ENCODE data around the gene AR.

The AR gene

DNA sequence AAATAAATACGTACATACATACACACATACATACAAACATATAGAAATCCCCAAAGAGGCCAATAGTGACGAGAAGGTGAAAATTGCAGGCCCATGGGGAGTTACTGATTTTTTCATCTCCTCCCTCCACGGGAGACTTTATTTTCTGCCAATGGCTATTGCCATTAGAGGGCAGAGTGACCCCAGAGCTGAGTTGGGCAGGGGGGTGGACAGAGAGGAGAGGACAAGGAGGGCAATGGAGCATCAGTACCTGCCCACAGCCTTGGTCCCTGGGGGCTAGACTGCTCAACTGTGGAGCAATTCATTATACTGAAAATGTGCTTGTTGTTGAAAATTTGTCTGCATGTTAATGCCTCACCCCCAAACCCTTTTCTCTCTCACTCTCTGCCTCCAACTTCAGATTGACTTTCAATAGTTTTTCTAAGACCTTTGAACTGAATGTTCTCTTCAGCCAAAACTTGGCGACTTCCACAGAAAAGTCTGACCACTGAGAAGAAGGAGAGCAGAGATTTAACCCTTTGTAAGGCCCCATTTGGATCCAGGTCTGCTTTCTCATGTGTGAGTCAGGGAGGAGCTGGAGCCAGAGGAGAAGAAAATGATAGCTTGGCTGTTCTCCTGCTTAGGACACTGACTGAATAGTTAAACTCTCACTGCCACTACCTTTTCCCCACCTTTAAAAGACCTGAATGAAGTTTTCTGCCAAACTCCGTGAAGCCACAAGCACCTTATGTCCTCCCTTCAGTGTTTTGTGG, 180.7 kb downstream of the AR start:
- no peak for DNase-seq (ENCODE audit: low read depth, low spot score)

DNA sequence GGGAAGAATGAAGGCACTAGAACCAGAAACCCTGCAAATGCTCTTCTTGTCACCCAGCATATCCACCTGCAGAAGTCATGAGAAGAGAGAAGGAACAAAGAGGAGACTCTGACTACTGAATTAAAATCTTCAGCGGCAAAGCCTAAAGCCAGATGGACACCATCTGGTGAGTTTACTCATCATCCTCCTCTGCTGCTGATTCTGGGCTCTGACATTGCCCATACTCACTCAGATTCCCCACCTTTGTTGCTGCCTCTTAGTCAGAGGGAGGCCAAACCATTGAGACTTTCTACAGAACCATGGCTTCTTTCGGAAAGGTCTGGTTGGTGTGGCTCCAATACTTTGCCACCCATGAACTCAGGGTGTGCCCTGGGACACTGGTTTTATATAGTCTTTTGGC, 181.7 kb downstream of the AR start:
- DNase-seq (ENCODE audit: low read depth, low spot score): no peak

DNA sequence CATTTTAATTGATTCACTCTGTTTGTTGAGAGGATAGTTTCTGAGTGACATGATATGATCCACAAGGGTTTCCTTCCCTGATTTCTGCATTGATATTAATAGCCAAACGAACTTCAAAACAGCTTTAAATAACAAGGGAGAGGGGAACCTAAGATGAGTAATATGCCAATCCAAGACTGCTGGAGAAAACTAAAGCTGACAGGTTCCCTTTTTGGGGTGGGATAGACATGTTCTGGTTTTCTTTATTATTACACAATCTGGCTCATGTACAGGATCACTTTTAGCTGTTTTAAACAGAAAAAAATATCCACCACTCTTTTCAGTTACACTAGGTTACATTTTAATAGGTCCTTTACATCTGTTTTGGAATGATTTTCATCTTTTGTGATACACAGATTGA, 182.2 kb downstream of the AR start:
- no peak for DNase-seq (ENCODE audit: low read depth, low spot score)

- DNase-seq (ENCODE audit: low read depth, low spot score): no peak
These were observed 183.8 kb downstream of the AR start for GRCh38 chrX:67727576-67727975.

DNA sequence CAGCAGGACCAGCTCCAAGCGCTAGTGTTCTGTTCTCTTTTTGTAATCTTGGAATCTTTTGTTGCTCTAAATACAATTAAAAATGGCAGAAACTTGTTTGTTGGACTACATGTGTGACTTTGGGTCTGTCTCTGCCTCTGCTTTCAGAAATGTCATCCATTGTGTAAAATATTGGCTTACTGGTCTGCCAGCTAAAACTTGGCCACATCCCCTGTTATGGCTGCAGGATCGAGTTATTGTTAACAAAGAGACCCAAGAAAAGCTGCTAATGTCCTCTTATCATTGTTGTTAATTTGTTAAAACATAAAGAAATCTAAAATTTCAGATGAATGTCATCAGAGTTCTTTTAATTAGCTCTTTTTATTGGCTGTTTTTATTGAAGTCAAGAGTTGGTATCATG, 186.5 kb downstream of the AR start:
- no peak for DNase-seq (ENCODE audit: low read depth, low spot score)

DNA sequence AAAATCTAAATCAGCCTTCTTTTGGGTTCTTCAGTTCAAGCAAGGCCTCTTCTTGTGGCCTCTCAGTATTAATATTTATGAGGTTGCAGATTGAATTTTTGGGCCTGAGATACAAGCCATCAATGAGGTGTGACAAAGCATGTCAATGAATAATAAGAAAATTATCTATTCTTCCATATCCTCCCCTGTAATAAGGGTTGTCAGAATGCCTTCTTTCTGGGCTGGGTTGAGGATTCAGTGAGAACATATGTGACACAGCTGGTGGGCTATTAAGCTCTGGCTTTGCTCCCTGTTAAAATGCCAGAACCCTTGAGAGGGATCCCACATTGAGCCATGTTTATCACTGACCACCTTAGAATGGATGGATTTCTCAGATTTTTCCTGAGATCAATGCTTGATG, 187.2 kb downstream of the AR start:
- no peak for DNase-seq (ENCODE audit: low read depth, low spot score)

- no peak for DNase-seq (ENCODE audit: low read depth, low spot score)
These were observed 189.0 kb downstream of the AR start for GRCh38 chrX:67732864-67733263.

DNA sequence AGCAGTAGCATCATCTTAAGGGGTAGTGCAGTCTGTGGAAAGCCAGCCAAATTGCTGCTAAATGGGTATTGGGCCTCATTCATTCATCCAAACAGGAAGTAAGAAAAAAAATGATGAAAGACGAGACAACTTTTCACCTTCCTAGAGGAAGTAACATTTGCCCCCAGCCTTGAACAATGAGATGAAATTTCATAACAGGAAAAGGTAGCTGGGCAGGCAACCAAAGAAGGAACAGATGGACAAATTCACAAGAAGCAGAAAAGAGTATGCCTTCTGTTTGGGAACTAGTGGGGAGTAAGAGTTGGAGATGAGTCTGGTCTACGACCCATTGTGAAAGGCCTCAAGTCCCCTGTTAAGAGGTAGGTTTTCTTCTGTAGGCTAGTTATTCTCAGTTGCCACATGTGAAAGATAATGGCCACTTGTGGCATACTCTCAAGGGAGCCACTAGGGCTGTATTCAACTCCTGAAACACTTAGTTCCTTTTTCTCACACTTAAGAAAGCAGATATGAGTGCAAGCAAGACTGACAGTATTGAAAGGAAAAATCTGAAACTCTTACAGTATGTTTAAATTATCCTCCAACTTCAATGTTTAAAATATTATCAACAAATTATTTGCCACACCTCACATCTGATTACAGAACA, 190.4 kb downstream of the AR start:
- DNase-seq (ENCODE audit: low read depth, low spot score): no peak

DNA sequence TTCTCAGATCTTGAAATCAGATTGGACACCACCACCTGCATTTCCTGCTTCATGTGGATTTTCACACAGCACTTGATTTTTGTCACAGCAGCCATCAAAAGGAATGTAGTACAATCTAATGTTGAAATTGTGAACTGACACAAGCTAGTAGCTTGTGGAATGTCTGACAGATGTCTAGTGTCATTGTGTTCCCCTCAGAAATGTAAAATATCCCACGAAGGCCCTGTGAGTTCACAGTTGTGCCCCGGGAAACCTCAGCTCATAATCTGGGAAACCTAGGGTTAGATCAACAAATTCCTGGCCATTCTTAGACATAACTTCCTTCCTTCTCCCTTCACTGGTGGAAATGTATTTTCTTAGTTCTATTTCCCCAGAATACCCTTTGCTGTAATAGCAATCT, 205.7 kb downstream of the AR start:
- no peak for DNase-seq (ENCODE audit: low read depth, low spot score)

- DNase-seq (ENCODE audit: low read depth, low spot score): no peak
These were observed 206.9 kb downstream of the AR start for GRCh38 chrX:67750694-67751093.

DNA sequence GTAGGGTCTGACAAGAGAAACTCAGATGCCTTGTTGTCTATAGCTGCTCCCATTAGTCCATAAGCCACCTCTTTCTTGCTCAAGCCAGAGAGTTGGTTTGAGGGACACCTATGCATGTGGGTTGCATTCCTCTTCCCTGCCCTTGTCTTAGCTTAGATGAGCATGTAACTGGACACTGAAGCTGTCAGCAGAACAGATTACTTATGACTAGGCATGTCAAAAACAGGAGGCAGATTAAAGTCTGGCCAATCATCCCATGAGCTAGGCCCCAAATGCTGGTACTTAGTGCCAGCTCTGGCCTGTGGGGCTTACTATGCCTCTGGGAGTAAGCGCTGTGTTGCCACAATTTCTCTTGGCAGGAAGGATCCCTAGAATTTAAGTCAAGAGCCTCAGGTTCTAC, 215.2 kb downstream of the AR start:
- DNase-seq (ENCODE audit: low read depth, low spot score): no peak

DNA sequence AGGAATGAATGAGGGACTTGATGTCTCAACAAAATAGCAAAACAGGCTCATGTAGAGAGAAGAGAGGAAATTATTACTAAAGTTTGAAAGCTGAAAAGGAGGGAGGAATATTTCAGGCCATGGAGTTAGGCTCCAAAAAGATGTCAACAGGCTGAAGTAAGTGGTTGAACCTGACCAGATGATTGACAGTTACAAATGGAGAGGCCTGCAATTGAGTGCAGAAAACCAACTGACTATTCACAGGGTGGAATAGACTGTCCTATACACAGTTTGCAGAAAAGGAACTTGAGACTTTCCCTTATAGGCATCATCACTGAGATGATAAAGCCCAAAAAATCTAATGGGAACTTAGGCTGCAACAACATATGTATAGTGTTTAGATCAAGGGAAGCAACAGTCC, 233.3 kb downstream of the AR start:
- no peak for DNase-seq (ENCODE audit: low read depth, low spot score)

DNA sequence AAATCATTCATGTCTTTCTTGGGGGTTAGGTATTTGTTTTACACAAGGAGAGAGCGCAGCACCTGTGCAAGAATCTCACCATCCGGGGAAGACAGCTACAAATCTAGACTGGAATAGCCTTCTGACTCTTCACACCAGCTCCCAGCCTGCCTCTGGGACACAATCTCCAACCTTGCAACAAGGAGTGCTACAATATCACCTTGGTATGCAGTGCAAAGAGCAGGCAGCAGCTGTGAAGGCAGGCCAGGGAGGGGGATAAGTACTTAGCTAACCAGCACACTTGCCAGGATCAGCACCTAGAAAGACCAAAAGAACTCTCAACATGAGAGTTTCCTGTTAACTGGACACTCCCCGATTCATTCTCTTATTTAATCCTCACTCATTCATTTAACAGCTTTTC, 235.3 kb downstream of the AR start:
- no peak for DNase-seq (ENCODE audit: low read depth, low spot score)

All from iPS DF 19.7 (cell line).